Measurements from ENCODE around the gene LENG8.

DNA sequence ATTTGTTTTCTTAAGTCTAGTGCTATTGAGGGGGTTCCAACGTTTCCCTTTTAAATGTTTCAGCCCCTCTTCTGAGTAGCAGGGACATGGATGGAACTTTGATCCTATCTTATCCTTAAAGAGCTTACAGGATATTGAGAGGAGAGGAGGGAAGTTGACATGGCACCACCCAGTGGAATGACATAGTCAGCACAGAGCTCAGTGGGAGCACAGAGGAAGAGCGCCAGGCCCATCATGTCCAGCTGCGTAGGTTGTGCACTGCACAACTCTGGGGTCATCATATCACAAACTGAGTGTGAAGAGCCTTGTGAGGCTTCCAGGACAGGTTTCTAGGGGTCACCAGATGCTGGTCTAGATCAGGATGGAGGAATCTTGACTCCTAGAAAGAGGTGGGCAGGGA, 28.7 kb downstream of the LENG8 start:
- TF ChIP-seq CTCF (IDR thresholded peaks at IDR 0.05; ENCODE audit: low read length) (no peak), EZH2 (optimal IDR thresholded peaks at IDR 0.05; ENCODE audit: low read depth, low read length) (no peak)
